Esophagus squamous epithelium (tissue), 5 donors: ENCODE results near the gene MYO1D. TPM values are rescaled to one million over a fixed set of nuclear protein-coding genes. Genes with fewer than 3 reads are reported as not detected.

Experiments
- DNase-seq: peaks from one replicate; lab custom pipeline; 2025; lab: John Stamatoyannopoulos, UW
- H3K27ac ChIP-seq, 4 donors: fragments of 200-600 bp; sonication (generic); one replicate each; pipeline ENCODE4 v1.5.1; 2016 to 2019; ENCODE audit warnings: mild to moderate bottlenecking in 1 of 4
- H3K27me3 ChIP-seq, 4 donors: fragments of 200-600 bp; sonication (generic); 1 replicate in 3 of 4; 2 replicates in 1 of 4; pipeline versions ENCODE4 v1.5.1 to v1.6.0; 2017 to 2021; ENCODE audit warnings: antibody characterized with exemption in 1 of 4
- H3K36me3 ChIP-seq, 3 donors: fragments of 200-600 bp; sonication (generic); one replicate each; pipeline ENCODE4 v1.5.1; 2016 to 2019
- H3K4me1 ChIP-seq, 3 donors: fragments of 200-600 bp; sonication (generic); one replicate each; pipeline ENCODE4 v1.5.1; 2017 to 2019
- H3K4me3 ChIP-seq, 4 donors: fragments of 200-600 bp; sonication (generic); 1 replicate in 3 of 4; 2 replicates in 1 of 4; pipeline ENCODE4 v1.5.1; 2016 to 2019; ENCODE audit warnings: mild to moderate bottlenecking in 2 of 4, moderate library complexity in 1 of 4
- H3K9me3 ChIP-seq, 3 donors: fragments of 200-600 bp; sonication (generic); one replicate each; pipeline ENCODE4 v1.5.1; 2016 to 2019
- CTCF ChIP-seq, 6 experiments: fragments of 450-650 bp in 4 of 6; fragments of 200-600 bp in 2 of 6; sonication (generic) in 2 of 6; IDR thresholded peaks; one replicate each; pipeline ENCODE4 v1.5.1; 2016 to 2019; ENCODE audit warnings: antibody characterized with exemption in 6 of 6, mild to moderate bottlenecking in 4 of 6, moderate library complexity in 4 of 6
- POLR2A ChIP-seq, 4 donors: fragments of 450-650 bp; IDR thresholded peaks; one replicate each; pipeline ENCODE4 v1.6.1; 2017; ENCODE audit warnings: antibody characterized with exemption in 4 of 4, mild to moderate bottlenecking in 4 of 4, moderate library complexity in 3 of 4
- WGBS, 2 donors: methylation state at CpG; one replicate each; pipeline ENCODE4 v1.1.5; 2018; 5-methylcytosine and 5-hydroxymethylcytosine counted together
- intact Hi-C: fragments of 100-400 bp; cut with DNase I; formaldehyde crosslinking; loops from one replicate; pipeline ENCODE4 v1.15.0; 2022
- total RNA-seq, 4 donors: library from RNA; depleted of rRNA; stranded (reverse); fragments of >200 nt; gene quantifications; one replicate each; pipeline ENCODE4 v1.1.0, GENCODE V29; 2016
- donor health status: DM: yes; HTN: yes; CAD: no.

Gene MYO1D
- total RNA-seq, 4 donors from 2014 or later, result 58.8 to 86.8 (median 64.3) TPM

GRCh38 chr17:32523827-32524552 is 352.9 kb downstream of the MYO1D start:
- TF ChIP-seq POLR2A (IDR thresholded peaks at IDR 0.05), result no peak
- no peak for TF ChIP-seq CTCF (IDR thresholded peaks at IDR 0.05)
- H3K27ac ChIP-seq, result no peak overlapping the region
- intact Hi-C loops, result no loop called here
- no peak overlapping the region for H3K4me3 ChIP-seq
- 81 to 88% methylated on average over 12 of the region's 12 CpGs for WGBS, 2 donors
- no peaks in the 10 kb centered on the region for H3K9me3 ChIP-seq
- H3K36me3 ChIP-seq, result peaks cover 0 to 6% (median 0%) of the 10 kb centered on the region in 3 donors
- no peak for DNase-seq
- H3K27me3 ChIP-seq, result no peaks in the 10 kb centered on the region
- peaks cover 9 to 19% (median 9%) of the 10 kb centered on the region in 3 donors for H3K4me1 ChIP-seq

DNA sequence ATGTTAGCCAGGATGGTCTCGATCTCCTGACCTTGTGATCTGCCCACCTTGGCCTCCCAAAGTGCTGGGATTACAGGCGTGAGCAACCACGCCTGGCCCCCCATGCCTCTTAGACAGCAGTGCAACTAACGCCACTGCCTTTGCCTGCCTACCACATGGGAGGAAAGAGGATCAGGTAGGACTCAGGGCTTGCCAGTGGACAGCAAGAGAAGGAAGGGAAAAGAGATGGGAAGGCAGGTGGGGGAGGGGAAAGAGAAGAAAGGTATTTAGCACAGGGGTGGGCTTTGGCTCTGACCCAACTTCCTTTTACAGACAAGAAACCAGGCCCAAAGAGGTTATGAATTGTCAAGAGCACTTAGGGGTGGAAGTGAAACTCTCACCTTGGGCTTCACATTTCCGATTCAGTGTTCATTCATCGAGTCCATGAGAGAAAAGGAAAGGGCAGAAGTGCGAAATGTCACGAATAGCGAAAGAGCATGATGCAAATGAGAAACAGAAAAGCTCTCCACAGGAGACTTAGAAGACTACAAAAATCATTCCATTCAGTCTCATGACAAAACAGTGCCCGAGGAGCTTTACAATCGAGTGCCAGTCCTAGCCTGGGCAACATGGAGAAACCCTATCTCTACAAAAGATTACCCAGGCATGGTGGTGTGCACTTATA is 353.8 kb downstream of the MYO1D start:
- 76 to 88% methylated on average over 9 to 11 of the region's 11 CpGs for WGBS, 2 donors

GRCh38 chr17:32520737-32521404 is 356.1 kb downstream of the MYO1D start:
- H3K4me3 ChIP-seq, result no peak overlapping the region
- H3K36me3 ChIP-seq, result no peaks in the 10 kb centered on the region
- H3K9me3 ChIP-seq, result no peaks in the 10 kb centered on the region
- peaks cover 13 to 31% (median 15%) of the 10 kb centered on the region in 3 donors for H3K4me1 ChIP-seq
- peak overlapping the region in 2 of 4 donors; percentile 22 to 77 for H3K27ac ChIP-seq
- intact Hi-C loops, result no loop called here
- no peak for DNase-seq
- TF ChIP-seq CTCF (IDR thresholded peaks at IDR 0.05), result no peak
- TF ChIP-seq POLR2A (IDR thresholded peaks at IDR 0.05), result no peak
- H3K27me3 ChIP-seq, result no peaks in the 10 kb centered on the region
- 94 to 96% methylated on average over 9 of the region's 9 CpGs for WGBS, 2 donors

More for the DNA sequence above, 353.8 kb downstream of the MYO1D start:
- TF ChIP-seq POLR2A (IDR thresholded peaks at IDR 0.05), result no peak
- no peak for TF ChIP-seq CTCF (IDR thresholded peaks at IDR 0.05)
- Histone ChIP-seq H3K27ac (no peak overlapping the region), H3K4me3 (no peak overlapping the region), H3K9me3 (no peaks in the 10 kb centered on the region), H3K27me3 (no peaks in the 10 kb centered on the region), H3K36me3 (no peaks in the 10 kb centered on the region), H3K4me1 (peaks cover 13 to 25% (median 15%) of the 10 kb centered on the region in 3 donors)
- intact Hi-C loops, result no loop called here
- DNase-seq, result no peak

GRCh38 chr17:32520104-32520701 is 356.7 kb downstream of the MYO1D start:
- TF ChIP-seq CTCF (IDR thresholded peaks at IDR 0.05) (no peak), POLR2A (IDR thresholded peaks at IDR 0.05) (no peak)
- Histone ChIP-seq H3K36me3 (no peaks in the 10 kb centered on the region), H3K9me3 (no peaks in the 10 kb centered on the region), H3K27me3 (no peaks in the 10 kb centered on the region), H3K4me3 (peak overlapping the region in 3 of 4 donors; percentile 51 to 74 (median 60)), H3K4me1 (peaks cover 13 to 31% (median 15%) of the 10 kb centered on the region in 3 donors), H3K27ac (peak overlapping the region; percentile 22 to 77 (median 61))
- no peak for DNase-seq
- intact Hi-C loops, result no loop called here
- whole genome bisulfite sequencing, 2 donors, result 41 to 57% methylated on average over 15 to 16 of the region's 17 CpGs
